Measurements from ENCODE around the gene ZRSR2.

Gene ZRSR2

DNA sequence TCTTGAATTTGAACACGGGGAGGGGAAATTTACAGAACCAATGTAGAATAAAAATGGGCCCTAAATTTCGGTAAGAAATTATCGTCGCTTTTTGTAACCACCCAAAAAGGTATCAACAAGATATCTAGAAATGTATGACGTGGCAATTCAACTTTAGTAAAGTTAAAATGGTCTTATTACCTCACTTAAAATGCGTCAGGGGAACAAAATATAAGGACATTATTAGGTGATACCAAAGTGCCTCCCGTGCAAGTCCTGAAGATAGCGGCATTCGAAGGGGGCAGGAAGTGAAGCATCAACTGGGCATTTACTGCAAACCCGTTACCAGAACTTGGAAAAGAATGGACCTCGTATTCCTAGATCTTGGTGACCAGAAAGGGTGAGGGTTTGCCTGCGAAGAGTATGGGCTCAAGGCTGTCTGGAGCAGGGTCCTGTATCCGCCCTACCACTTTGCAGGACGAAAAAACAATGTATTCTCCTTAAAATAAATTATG is 63.3 kb downstream of the ZRSR2 start:
- peak in 1 of 5 experiments; percentile 16 for DNase-seq

DNA sequence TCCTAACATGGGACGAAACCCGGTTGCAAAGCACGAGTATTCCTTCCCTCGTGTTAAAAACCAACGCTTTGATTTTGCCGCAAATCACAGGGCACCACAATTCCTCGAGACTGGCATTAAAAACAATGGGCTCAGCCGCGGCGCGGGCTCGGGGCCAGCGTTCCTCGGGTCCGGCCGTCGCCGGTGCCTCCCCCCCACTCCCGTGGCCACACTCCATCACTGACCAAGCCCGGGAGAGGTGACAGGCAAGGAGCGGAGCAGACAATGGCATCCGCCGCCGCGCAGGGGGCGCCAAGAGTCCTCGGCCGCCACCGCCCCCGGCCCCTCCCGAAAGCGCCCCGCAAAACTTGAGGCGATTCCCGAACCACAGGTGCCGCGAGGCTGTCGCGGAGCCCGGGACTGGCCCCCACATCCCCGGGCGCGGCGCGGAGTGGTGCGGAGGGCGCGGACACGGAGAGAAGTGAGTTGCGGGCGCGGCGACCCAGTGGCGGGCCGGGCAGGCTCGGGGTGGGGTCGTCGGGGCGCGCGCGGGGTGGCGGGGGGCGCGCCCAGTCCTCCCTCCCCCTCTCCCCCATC is 63.9 kb downstream of the ZRSR2 start:
- peak in 4 of 5 experiments; percentile 3 to 35 (median 14) for DNase-seq

DNA sequence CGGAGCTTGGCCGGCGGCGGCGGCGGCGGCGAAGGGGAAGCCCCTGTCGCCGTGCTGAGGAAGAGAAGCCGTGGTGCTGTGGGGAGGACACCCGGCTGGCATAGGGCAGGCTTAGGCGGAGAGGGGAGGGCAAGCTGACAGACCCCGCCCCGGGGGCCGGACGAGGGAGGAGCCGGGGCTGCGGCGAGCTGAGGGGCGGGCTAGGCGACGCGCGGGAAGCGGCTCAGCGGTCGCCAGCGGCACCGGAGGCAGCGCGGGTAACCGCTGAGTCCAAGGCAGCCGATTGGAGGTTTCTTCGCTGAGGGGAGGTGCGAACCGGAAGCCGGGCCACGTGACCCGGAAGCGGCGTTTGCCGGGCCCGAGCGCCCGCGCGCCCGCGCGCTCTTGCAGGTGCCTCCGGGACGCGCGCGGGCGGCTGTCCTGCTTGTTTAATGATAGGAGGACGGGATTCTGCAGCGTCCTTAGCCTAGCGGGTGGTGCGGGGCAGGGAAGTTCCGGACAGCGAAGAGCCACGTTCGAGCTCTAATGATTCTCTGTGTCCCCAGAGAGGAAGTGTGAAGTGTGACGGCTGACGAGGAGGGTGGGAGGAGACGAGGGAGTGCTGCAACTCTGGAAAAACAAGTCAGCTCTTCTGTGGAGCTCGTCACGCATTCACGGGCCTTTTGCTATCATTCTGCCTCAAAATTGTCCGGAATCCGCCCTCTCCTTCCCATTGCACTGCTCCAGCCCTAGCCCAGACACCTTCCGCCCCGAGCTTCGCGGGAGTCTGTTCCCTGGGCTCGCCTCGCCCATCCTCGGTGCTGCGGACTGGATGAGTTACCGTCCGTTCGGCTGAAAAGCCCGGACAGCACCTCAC is 64.7 kb downstream of the ZRSR2 start, which contains the start of gene AP1S2:
Gene AP1S2, minus strand, starts transcription at position 102 of the 856 bp plus-strand sequence. CDS start 2,289 bp downstream, outside the sequence.
- DNase-seq: peak; percentile 81 to 99 (median 89)

DNA sequence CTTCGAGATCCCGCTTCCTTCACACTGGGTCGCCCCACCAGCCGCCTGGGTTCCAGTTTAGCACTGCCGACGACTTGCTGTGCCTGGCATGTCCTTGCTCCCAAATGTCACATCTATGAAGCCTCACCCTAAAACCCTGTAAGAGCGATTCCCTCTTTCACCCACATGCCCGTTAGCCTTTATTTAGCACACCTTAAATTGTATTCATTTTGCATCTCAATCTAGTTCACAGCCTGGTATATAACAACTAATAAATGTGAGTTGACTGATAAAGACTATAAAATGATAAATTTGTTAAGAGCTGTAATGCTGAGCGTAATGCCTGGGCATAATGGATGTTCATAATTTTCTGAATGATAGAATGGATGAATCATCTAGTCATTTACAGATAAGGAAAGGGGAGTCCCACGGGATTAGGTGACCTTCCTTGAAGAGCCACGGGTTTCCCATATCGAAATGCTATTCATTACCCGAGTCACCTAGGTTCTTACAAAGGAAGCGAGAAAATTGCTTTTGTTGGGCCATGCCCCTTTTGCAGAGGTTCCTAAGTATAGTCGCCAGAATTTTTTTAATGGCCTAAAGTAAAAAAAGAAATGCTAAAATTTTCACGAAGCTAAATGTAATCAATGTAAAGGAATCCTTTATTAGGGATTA is 65.4 kb downstream of the ZRSR2 start:
- DNase-seq: no peak

DNA sequence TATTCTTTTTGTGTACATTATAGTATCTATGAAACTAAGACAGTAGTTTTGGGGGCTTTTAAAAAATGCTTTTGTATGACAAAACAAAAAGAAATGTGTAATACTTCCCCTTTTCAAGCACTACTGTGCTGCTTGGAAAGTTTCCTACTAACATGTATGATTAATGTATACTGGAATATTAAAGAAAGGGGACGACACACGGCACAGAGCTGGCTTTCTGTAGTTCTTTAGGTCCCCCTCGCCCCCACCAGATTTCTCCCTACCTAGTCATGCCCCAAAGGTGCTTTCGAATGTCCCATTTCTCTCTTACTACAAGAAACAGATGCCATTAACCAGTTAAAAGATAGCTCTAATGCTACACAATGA is 65.9 kb downstream of the ZRSR2 start:
- DNase-seq: no peak

DNA sequence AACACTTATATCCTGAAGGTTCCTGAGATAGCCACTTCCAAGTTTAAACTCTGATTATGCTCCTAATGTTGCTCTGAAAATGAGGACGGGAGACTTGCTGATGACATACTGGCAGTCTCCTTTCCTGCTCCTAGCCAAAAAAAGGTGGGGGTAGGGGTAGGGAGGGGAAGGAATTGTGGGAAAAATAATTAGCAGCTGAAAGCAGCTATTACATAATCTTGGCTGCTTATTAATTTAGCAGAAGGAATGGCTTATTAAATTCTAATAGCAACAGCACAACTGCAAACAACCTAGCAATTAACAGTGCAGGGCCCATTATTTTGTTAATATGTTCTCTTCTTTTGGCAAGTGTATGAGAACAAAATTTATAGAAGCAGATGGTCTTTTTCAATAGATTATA is 66.4 kb downstream of the ZRSR2 start:
- DNase-seq: no peak

DNA sequence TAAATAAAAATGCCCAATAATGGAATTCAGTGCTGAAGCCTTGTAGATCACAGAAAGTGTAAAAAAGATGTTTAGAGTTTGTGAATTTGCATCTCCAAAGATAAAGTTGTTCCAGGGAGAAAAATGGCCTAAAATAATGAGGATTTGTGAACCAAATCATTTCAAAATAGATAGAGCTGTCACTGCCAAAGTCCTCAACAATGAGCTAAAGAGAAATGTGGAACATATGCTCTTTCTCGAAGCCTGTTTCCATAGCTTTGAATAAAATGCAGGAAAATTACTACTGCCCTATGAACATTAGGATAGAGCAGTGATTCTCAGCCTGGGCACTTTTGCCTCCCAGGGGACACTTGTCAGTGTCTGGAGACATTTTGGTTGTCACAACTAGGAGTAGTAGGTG is 67.8 kb downstream of the ZRSR2 start:
- DNase-seq: no peak

DNA sequence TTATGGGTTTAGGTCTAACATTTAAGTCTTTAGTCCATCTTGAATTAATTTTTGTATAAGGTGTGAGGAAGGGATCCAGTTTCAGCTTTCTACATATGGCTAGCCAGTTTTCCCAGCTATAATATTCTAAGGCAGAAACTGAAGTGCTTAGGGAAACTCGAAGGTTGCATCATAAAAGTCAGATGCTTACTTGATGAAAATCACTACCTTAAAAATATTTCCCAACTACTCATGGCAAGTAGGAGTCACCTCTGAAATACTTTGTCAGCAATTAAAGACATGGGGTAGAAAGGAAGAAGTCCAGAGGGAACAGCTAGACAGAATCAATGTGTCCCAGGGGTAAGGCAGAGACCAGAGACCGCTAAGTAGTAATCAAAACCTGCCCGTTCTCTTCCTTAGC is 70.6 kb downstream of the ZRSR2 start:
- no peak for DNase-seq

DNA sequence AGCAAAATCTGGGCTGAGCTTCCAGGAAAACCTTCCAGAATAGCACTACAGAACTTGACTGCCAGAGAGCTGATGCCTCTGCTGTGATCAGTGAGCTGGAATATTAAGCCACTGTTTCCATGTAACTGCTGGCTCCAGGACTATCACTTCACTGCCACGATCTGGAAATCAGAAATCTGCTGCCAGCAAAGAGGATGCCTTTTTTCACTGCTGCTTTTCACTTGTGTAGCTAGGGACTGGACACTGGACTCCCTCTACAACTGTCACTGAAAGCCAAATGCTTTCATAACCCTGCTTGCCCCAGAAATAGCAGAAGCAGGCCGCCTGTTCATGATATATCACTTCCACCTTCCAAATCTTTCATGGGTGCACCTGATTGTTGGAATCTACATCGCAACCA is 73.7 kb downstream of the ZRSR2 start:
- DNase-seq: no peak

DNA sequence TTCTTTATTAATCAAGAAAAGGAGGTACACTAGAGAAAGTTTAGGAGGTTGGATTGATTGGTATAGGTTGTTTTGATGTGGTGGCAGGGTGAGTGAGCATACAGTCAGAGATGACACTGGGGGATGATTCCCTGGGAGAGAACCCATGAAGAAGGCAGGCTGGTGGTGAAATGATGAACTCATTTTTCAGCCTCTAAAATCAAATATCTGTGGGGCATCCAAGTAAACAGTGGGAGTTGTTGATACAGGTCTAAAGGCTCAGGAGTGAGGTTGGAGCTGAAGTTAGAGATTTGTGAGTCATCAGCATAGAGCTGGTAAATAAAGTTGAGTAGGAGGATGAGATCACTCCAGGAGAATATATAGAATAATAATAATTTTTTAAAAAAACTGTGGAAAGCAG is 74.3 kb downstream of the ZRSR2 start:
- DNase-seq: no peak

DNA sequence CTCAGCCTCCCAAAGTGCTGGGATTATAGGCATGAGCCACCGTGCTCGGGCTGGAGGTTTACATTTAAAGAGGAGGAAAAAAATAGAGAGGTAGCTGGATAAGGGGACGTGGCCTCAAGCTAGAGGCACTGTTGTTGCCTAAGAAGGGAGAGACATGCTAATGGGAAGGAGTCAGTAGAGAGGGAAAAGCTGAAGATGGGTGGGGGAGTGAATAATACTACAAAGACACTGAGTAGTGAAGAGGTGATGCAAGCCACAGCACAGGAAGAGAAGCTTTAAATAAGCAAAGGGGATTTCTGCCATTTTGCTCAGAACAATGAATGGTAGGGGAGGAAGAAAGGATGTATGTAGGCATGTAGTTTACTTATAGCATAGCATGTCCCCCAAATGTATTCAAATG is 75.9 kb downstream of the ZRSR2 start:
- no peak for DNase-seq

DNA sequence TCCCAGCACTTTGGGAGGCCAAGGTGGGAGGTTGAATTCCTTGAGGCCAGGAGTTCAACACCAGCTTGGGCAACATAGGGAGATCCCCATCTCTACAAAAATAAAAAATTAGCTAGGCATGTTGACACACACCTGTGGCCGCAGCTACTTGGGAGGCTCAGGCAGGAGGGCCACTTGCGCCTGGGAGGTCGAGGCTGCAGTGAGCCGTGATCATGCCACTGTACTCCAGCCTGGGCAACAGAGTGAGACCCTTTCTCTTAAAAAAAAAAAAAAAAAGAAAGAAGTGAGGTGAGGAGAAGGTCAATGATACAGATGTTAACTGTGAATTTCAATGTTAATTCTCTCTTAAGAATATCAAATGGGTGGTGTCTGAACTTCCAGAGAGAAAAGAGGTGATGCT is 79.4 kb downstream of the ZRSR2 start:
- no peak for DNase-seq

DNA sequence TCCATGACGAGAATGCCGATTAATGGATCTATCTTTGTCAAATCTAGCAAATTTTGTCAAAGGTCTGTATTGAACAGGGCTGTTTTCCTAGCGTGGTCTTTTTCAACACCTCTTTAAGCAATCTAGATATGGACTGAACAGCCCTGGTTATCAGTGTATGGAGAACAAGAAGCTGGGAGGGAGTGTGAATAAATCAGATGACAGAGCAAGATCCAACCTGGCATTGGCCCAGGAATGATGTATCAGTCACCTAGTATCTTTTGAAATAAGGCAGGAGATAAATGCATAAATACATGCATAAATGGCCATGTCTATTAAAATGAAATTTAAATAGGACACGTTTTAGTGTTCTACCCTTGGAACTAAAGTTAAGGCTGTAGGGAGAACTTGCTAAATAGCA is 80.0 kb downstream of the ZRSR2 start:
- no peak for DNase-seq
